PC-3 (cell line): ENCODE measurements around the gene RAD50.

Experiments used
- EZH2 ChIP-seq: fragments of 300-600 bp; sonication (generic); IDR thresholded peaks from one replicate; pipeline ENCODE4 v1.6.1; 2017; ENCODE audit warnings: antibody characterized with exemption, mild to moderate bottlenecking, low read length; ENCODE audit not compliant: unreplicated experiment
- EZH2phosphoT487 ChIP-seq: fragments of 300-600 bp; sonication (generic); IDR thresholded peaks from 2 replicates; pipeline ENCODE4 v1.6.1; 2018; ENCODE audit warnings: mild to moderate bottlenecking, antibody characterized with exemption, low read length, borderline replicate concordance
- TF ChIP-seq, protein P1 (sequence below): fragments of 300-600 bp; sonication (generic); conservative IDR thresholded peaks from 2 replicates; pipeline ENCODE4 v1.5.1; 2017; ENCODE audit warnings: antibody characterized with exemption, low read depth, mild to moderate bottlenecking, low read length

- TF ChIP-seq, protein P1, sequence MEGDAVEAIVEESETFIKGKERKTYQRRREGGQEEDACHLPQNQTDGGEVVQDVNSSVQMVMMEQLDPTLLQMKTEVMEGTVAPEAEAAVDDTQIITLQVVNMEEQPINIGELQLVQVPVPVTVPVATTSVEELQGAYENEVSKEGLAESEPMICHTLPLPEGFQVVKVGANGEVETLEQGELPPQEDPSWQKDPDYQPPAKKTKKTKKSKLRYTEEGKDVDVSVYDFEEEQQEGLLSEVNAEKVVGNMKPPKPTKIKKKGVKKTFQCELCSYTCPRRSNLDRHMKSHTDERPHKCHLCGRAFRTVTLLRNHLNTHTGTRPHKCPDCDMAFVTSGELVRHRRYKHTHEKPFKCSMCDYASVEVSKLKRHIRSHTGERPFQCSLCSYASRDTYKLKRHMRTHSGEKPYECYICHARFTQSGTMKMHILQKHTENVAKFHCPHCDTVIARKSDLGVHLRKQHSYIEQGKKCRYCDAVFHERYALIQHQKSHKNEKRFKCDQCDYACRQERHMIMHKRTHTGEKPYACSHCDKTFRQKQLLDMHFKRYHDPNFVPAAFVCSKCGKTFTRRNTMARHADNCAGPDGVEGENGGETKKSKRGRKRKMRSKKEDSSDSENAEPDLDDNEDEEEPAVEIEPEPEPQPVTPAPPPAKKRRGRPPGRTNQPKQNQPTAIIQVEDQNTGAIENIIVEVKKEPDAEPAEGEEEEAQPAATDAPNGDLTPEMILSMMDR = no peak
- TF ChIP-seq EZH2phosphoT487 (no peak), EZH2 (no peak)
Measured at GRCh38 chr5:132594170-132594569, 37.4 kb downstream of the RAD50 start.
